Progenitor cell of endocrine pancreas (in vitro differentiated cells): ENCODE measurements around the gene CD81. TPM values are rescaled to one million over a fixed set of nuclear protein-coding genes. Genes with fewer than 3 reads are reported as not detected.

Source experiments
- DNase-seq: peaks from one replicate; pipeline ENCODE4 v3.0.0; 2021; ENCODE audit warnings: low spot score; ENCODE audit not compliant: unreplicated experiment
- H3K27ac Mint-ChIP-seq: 2 replicates; pipeline ENCODE4 v1.8.0; 2021; ENCODE audit warnings: mild to moderate bottlenecking, moderate library complexity, mixed read lengths
- H3K27me3 Mint-ChIP-seq: 2 replicates; pipeline ENCODE4 v1.8.0; 2021; ENCODE audit warnings: mixed read lengths
- H3K36me3 Mint-ChIP-seq: 2 replicates; pipeline ENCODE4 v1.8.0; 2022; ENCODE audit warnings: mixed read lengths; ENCODE audit not compliant: insufficient read depth
- H3K4me1 Mint-ChIP-seq: 2 replicates; pipeline ENCODE4 v1.8.0; 2021; ENCODE audit warnings: low read depth, mixed read lengths
- H3K4me3 Mint-ChIP-seq: 2 replicates; pipeline ENCODE4 v1.8.0; 2021; ENCODE audit warnings: low read depth, mild to moderate bottlenecking, moderate library complexity, mixed read lengths
- H3K9me3 Mint-ChIP-seq: 2 replicates; pipeline ENCODE4 v1.8.0; 2021; ENCODE audit warnings: low read depth, mixed read lengths
- total RNA-seq: library from RNA; stranded (reverse); gene quantifications from 2 replicates; pipeline ENCODE4 v1.2.1, GENCODE V29; 2021
- TF ChIP-seq, protein P1 (sequence below): fragments of 200-600 bp; sonication (generic); IDR thresholded peaks from one replicate; pipeline ENCODE4 v1.5.0; 2021; ENCODE audit warnings: antibody characterized with exemption, mild to moderate bottlenecking; ENCODE audit not compliant: unreplicated experiment

The CD81 gene
- total RNA-seq, 1 donor from 2014 or later = 166 TPM

DNA sequence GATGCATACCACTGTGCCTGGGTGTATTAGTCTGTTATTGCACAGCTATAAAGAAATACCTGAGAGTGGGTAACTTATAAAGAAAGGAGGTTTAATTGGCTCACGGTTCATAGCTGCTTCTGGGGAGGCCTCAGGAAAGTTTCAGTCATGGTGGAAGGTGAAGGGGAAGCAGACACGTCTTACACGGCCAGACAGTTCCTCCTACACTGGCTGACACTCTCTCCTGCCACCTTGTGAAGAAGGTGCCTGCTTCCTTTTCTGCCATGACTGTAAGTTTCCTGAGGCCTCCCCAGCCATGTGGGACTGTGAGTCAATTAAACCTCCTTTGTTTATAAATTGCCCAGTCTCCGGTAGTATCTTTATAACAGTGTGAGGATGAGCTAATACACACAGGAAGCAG lies 33.6 kb upstream of the CD81 start:
- H3K27ac Mint-ChIP-seq = no peak overlapping the region
- H3K4me1 Mint-ChIP-seq = no peaks in the 10 kb centered on the region
- DNase-seq = no peak
- H3K36me3 Mint-ChIP-seq = no peaks in the 10 kb centered on the region
- no peak overlapping the region for H3K4me3 Mint-ChIP-seq
- H3K9me3 Mint-ChIP-seq = peaks cover 4% of the 10 kb centered on the region
- TF ChIP-seq, protein P1, sequence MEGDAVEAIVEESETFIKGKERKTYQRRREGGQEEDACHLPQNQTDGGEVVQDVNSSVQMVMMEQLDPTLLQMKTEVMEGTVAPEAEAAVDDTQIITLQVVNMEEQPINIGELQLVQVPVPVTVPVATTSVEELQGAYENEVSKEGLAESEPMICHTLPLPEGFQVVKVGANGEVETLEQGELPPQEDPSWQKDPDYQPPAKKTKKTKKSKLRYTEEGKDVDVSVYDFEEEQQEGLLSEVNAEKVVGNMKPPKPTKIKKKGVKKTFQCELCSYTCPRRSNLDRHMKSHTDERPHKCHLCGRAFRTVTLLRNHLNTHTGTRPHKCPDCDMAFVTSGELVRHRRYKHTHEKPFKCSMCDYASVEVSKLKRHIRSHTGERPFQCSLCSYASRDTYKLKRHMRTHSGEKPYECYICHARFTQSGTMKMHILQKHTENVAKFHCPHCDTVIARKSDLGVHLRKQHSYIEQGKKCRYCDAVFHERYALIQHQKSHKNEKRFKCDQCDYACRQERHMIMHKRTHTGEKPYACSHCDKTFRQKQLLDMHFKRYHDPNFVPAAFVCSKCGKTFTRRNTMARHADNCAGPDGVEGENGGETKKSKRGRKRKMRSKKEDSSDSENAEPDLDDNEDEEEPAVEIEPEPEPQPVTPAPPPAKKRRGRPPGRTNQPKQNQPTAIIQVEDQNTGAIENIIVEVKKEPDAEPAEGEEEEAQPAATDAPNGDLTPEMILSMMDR = no peak
- peaks cover 49% of the 10 kb centered on the region for H3K27me3 Mint-ChIP-seq

- Mint-ChIP-seq H3K27me3 (peaks cover 37% of the 10 kb centered on the region), H3K4me1 (no peaks in the 10 kb centered on the region), H3K9me3 (peaks cover 10% of the 10 kb centered on the region), H3K27ac (no peak overlapping the region), H3K36me3 (no peaks in the 10 kb centered on the region), H3K4me3 (no peak overlapping the region)
- TF ChIP-seq, protein P1 = no peak
- DNase-seq = no peak
These were observed 32.1 kb upstream of the CD81 start for GRCh38 chr11:2345050-2345449.

DNA sequence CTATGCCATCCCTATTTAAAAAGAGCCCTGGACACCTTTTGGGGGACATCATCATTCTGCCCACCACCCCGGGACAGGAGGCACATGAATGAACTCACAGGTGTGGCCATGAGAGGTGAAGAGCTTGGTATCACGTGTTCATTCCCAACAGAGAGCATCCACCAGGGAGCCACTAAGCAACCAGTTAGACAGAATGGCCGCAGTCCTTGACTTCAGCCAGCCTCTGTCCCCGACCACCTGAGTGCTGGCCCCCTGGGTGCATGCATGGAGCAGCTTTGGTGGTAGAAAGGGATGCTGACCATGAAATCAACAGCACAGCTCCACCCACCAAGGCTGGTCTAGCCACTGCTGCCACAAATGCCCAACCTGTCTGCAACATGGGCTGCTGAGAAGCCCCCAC lies 31.1 kb upstream of the CD81 start:
- Mint-ChIP-seq H3K27ac (no peak overlapping the region), H3K4me3 (no peak overlapping the region), H3K36me3 (no peaks in the 10 kb centered on the region), H3K9me3 (peaks cover 10% of the 10 kb centered on the region), H3K27me3 (peaks cover 37% of the 10 kb centered on the region), H3K4me1 (no peaks in the 10 kb centered on the region)
- TF ChIP-seq, protein P1 = no peak
- DNase-seq = no peak

DNA sequence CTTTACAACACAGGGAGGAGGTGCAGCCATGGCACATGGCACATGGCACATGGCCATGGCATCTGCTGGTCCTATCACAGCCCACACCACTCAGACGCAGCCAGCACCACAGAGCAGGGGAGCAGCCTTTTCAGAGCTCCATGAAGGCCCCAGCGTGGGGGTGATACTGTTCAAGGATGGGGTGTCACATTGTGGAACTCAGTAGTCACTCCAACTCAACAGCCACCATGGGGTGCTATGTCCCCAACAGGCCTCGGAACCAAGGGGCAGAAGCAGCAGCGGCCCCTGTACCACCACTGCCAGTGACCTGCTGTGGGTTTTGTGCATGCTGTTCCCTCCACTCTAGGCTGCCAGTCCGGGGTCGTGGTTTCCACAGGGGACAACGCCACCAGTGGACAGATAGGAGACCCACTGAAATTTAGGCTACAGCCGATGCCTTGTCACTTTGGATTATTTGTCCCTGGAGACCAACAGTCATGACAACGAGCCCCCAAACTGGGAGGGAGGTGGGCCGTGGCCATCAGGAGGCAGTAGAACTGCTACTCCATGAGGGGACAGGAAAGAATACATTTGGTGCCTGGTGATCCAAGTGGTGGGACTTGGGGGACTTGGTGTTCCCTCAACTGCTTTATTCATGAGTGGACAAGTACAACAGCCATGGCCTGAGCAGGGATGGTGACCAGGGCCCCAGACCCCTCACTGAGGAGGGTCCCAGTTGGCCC lies 30.4 kb upstream of the CD81 start:
- Mint-ChIP-seq H3K36me3 (no peaks in the 10 kb centered on the region), H3K4me1 (no peaks in the 10 kb centered on the region), H3K27ac (no peak overlapping the region), H3K4me3 (no peak overlapping the region), H3K27me3 (peaks cover 40% of the 10 kb centered on the region), H3K9me3 (peaks cover 10% of the 10 kb centered on the region)
- no peak for DNase-seq
- TF ChIP-seq, protein P1 = no peak

DNA sequence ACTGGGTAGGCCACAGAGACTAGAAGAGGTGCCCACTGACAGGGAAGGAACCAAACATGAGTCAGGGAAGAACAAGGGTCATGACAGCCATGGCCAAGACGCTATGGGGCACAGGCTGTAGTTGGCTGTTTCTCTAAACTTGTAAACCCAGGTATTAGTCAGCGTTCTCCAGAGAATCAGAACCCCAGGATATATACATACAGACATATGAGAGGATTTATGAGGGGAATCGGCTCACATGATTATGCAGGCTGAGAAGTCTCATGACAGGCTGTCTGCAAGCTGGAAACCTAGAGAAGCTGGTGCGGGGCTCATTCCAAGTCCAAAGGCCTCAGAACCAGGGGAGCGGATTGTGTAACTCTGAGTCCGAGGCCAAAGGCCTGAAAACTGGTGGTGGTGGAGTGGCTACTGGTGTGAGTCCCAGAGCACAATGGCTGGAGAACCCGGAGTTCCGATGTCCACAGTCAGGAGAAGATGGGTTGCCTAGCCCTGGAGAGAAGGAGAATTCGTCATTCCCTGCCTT lies 29.7 kb upstream of the CD81 start:
- Mint-ChIP-seq H3K9me3 (peaks cover 9% of the 10 kb centered on the region), H3K27ac (no peak overlapping the region), H3K4me3 (no peak overlapping the region), H3K4me1 (no peaks in the 10 kb centered on the region), H3K36me3 (no peaks in the 10 kb centered on the region), H3K27me3 (peaks cover 37% of the 10 kb centered on the region)
- TF ChIP-seq, protein P1 = no peak
- DNase-seq = no peak
